ENCODE results near the gene SULT1A1.
"Not testable (repeated sequence)": the region's sequence is repeated elsewhere in the genome, so short reads cannot be mapped to it uniquely, and the experiment has no call there.

SULT1A1 gene

GRCh38 chr16:28589930-28590329 lies 19.9 kb downstream of the SULT1A1 start:
- no peak for DNase-seq

DNA sequence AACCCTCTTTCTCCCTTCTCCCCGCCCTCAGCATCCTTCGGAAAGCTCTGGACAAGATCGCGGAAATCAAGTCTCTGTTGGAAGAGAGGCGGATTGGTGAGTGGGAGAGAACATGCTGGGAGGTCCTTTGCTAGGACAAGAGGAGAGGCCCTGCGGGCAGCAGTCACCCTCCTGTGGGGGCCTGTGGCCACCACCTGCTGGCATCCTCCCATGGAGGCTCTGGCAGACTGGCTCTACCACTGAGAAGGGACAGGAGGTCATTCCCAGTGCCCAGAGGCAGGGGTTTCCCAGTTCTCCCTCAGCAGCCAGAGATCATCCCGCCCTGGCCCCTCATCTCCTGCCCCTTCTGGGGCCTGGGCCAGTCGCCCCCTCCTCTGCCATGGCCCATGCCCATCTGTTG lies 20.8 kb downstream of the SULT1A1 start:
- DNase-seq = no peak

DNA sequence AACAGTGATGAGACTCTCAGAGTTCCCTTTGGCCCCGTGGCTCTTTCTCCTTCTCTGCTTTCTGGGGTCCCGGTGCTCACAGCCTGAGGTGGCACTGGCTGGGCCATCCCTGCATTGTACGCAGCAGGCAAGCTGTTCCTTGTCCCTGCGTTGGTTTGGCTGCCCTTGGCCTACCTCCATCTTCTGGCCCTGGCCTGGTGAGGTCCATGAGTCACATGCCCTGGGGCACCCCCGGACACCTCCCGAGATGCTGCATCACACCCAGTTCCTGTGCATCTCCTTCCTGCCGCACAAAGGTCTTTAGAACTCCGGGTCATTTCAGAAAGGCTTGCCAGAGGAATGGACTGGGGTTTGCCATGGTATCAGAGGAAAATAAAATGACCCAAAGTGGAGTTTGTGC lies 22.5 kb downstream of the SULT1A1 start:
- DNase-seq = no peak

DNA sequence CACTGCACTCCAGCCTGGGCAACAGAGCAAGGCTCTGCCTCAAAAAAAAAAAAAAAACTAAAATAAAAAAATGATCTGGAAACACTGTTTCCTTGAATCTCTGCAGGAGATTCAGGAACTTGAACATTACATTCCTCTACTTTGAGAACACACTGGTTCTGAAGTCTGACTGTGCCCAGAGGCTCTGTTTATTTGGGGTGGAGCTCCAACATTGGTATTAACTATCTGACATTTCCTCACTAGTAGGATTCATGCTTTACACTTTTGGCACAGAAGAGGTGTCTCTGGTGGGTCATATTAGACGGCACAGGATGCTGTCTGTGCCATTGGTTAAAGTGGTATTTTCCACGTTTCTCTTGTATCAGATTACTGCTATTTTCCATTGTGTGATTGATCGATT lies 23.4 kb downstream of the SULT1A1 start:
- no peak for DNase-seq

DNA sequence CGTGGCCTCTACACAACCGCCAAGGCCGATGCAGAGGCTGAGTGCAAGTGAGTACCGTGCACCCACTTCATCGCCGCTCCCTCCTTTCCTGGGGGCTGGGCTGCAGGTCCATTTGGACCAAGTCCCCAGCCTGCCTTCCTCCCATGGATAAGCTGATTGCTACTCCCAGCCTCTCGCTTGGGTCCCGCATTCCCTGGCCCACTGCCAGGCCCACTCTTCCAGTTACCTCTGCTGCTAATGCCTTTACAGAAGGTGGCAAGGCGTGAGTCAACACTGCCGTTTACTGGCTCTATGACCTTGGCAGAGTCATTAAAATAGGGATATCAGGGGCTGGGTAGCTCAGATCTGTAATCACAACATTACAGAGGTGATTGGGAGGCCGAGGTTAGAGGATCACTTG lies 24.2 kb downstream of the SULT1A1 start:
- DNase-seq = no peak

DNA sequence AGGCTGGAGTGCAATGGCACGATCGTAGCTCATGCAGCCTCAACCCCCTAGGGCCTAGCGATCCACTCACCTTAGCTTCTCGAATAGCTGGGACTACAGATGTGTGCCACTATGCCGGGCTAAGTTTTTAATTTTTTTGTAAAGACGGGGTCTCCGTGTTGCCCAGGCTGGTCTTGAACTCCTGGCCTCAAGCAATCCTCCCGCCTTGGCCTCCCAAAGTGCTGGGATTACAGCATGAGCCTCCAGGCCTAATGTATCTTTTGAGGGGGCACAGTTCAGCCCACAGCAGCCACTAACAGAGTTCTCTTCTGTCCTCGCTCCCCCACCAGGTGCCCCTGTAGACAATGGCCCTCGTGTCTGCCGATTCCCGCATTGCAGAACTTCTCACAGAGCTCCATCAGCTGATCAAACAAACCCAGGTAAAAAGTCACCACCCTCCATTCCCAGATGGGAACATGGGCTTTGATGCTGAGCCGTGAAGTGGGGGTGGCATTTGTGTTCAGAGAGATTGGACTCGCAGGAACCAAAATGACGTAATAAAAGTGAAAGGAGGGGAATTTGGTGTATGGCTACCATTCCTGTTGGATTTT lies 29.0 kb downstream of the SULT1A1 start:
- no peak for DNase-seq

GRCh38 chr16:28575446-28576109 lies 34.3 kb downstream of the SULT1A1 start:
- no peak for DNase-seq

GRCh38 chr16:28574925-28575324 lies 34.9 kb downstream of the SULT1A1 start:
- DNase-seq = no peak

GRCh38 chr16:28573738-28574718 lies 35.8 kb downstream of the SULT1A1 start:
- no peak for DNase-seq

DNA sequence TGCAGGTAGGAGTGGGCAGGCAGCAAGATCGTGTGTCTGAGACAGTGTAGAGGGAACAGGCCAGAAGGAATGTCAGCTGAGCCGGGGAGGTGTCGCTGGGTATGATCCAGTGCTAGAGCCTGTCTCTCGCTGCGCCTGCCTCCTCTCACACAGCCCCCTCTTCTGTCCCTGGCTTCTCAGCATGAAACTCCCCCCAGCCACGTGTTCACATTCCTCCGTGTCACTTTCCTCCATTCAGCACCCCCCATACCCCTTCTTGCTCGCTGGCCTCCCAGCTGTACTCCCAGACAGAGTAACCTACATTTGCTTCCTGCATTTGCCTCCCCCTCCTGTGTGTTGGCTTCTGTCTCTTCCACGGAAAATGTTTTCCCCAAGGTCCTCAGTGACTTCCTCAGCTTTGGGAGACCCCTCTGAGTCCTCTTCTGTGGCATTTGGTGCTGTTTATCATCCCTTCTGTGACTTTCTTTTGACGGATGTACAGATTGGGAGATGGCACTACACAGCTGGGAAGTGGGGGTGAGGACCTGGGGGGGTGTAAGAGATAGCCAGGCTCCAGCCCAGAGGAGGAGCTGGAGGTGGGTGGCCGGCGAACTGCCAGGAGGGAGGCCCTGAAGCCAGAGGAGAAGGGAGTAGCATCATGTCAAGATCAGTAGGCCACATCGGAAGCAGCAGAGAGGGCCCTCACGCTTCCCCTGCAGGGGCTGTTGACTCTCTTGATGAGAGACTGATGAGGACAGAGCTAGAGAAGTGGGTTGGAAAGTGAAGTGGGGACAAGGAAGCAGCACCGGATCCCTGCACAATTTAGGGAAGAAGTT lies 36.9 kb downstream of the SULT1A1 start:
- DNase-seq = no peak

DNA sequence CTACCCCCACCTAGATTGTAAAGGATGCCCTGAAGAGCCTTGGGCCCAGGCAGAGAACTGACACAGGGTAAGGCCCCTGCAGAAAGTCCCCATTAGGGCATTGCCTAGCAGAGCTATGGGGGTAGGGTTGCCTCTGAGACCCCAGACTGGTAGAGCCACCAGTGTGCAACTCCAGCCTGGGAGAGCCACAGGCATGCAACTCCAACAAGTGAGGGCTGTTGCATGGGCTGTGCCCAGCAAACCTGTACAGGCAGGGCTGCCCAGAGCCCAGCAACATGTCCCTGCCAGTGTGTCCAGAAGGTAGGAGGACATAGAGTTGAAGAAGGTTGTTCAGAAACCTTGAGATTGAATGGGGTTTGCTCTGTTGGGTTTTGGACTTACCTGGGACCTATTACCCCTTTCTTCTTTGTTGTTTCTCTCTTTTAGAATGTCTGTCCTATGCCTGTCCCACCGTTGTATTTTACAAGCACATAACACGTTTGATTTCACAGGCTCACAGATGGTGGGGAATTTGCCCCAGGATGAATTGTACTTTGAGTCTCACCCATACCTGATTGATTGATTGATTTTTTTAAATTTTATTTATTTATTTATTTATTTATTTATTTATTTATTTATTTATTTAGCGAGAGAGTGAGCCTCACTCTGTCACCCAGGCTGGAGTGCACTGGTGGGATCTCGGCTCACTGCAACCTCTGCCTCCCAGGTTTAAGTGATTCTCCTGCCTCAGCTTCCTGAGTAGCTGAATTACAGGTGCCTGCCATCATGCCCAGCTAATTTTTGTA lies 39.7 kb downstream of the SULT1A1 start:
- no peak for DNase-seq

- no peak for DNase-seq
These were observed 40.8 kb downstream of the SULT1A1 start for GRCh38 chr16:28569021-28569420.

DNA sequence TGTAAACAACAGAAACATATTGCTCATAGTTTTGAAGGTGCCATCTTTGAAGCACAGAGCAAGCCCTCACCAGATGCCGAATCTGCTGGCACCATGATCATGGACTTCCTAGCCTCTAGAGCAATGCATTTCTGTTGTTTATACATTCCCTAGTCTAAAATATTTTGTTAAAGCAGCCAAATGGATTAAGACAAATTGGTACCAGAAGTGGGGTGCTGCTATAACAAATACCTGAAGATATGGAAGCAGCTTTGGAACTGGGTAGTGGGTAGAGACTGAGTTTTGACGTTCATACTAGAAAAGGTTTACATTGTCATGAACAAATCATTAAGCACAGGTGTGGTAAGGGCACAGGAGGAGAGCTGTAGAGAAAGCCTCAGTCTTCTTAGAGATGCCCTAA lies 42.6 kb downstream of the SULT1A1 start:
- DNase-seq = no peak

- not testable (repeated sequence) for DNase-seq
These were observed 43.5 kb downstream of the SULT1A1 start for GRCh38 chr16:28566233-28566925.

DNA sequence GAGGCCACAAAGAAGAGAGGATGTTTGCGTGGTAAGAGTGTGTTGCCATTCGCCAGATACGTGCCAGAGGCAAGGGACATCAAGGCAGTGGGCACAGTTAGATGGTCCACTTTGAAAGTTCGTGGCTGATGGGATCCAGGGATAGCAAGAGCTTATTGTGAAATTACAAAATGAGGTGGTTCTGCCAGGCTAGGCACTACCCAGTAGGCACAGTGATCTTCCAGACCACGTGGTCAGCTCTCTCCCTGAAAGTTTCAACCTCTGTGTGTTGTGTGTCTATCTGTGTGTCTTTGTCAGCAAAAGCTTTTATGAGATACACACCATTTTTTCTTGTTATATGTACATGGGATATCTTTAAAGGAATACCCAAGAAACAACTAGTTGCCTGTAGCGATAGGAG lies 46.6 kb downstream of the SULT1A1 start:
- DNase-seq = no peak

DNA sequence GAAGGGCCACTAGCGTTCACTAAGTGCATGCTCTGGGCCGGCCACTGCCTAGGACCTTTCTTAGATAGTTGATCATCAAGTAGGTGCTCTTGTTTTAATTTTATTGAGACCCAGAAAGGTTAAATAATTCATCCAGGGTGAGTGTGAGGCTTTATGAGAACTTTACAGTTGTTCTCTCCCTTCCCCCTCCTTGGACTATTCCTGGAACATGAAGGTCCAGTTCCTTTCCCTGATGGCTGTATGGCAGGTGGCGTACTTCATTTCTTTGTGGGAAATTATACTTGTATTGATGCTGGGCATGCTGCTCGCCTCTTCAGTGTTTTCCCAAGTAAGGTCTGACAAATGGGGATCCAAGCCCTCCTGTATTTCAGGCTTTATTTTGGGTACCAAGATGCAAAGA lies 47.6 kb downstream of the SULT1A1 start:
- DNase-seq = no peak

GRCh38 chr16:28561557-28562187 lies 48.2 kb downstream of the SULT1A1 start:
- DNase-seq = no peak

DNA sequence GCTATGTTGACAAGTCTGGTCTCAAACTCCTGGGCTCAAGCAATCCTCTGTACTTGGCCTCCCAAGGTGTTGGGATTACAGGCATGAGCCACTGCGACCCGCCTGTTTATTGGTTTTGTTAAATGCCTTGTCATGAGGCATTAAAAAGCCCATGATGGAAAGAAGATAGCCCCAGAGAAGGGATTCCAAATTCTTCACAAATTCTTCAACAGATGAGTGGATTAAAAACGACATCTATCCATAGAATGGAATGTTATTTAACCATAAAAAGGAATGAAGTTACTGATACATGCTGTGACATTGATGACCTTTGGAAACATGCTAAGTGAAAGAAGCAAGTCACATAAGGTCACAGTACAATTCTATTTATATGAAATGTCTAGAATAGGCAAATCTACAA lies 51.4 kb downstream of the SULT1A1 start:
- DNase-seq = no peak

DNA sequence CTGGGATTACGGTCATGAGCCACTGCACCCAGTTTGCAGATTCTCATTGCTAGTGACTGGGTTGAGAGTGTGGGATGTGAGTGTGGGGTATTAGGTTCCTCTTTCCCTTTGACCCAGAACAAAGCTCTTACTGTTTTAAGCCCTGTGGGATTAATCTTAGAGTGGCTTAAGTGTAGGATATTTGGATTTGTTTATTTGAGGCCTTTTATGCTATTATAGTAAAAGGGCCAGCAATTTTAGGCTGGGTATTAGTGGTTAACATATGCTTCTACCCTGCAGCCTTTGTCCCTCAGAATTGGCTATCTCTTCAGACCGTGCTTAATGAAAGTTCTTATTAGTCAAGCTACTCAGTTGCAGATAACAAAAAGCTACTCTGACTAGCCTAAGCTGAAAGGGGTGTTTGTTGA lies 52.9 kb downstream of the SULT1A1 start:
- no peak for DNase-seq

GRCh38 chr16:28555561-28555960 lies 54.3 kb downstream of the SULT1A1 start:
- DNase-seq = no peak

All from activated CD8-positive, alpha-beta memory T cell treated with anti-CD3 and anti-CD28 coated beads, Interleukin-2, amount 50 U/mL, for 4 hours (primary cell).